HG03520 (cell line): ENCODE results near the gene ZIC1.

ENCODE experiments used
- ATAC-seq: cut with Tn5 transposase; IDR thresholded peaks from one replicate; pipeline ENCODE4 v1.9.1; 2021; ENCODE audit warnings: mild to moderate bottlenecking, moderate library complexity; ENCODE audit not compliant: unreplicated experiment

The ZIC1 gene

DNA sequence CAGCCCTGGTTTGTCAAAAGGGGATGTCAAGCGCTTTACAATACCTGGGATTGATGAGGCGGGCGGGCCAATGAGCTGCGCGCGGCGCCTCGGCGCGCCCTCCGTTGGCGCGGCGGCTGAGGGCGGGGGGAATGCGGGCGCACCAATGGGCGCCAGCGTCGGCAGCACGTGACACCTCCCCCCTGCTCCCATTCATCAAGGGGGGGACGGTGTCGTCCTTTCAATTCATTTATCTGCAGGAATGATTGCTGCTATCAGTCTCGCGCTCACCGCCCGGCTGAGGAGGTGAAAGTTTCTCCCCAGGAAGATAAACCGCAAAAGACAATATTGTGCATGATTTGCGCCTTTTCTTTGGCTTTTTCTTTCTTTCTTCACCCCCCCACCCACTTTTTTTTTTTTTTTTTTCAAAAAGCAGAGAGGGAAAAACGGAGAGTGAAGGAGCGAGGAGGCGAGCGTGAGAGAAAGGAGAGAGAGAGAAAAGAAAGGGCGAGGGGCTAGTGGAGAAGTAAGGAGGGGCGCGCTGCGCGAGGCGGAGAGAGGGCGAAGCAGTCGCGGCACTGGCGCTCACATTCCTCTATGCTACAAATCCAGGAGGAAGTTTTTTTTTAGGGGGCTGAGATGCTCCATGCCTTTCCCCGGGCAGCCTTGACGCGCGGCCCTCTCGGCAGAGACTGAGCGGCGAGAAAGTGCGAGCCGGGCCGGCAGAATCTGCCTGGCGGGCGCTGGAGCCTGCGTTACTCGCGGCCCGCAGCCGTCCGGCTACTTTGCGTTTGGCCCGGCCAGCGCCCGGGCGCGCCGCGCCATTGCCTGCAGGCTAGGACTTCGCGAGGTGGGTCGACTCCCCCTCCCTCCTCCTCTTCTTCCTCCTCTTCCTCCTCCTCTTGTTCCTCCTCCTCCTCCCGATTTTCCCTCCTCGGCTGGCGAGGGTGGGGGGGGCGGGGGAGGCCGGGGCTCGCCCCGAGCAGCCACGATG is at the start of gene ZIC1:
Gene ZIC1 (plus strand): TSS at position 223 of the 973 bp plus-strand sequence. CDS start 748 bp downstream, at position 971.
- no peak for ATAC-seq

DNA sequence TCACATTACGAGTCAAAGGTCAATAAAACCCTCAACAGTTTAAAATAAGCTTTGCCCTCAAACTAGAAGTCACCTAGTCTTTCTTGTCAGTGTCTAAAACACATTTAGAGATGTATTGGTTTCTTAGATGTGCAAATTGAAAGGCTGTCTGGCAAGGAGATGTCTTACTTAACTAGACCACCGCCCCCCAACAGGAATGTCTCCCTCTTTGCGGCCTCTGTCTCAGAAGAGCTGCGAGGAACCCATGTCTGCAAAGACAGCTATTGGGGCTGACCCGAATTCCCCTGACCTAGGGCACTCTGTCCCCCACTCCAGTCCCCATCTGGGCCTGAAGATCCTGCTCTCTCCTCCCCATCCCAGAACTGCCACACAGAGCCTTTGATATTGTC is 49.1 kb upstream of the ZIC1 start:
- ATAC-seq: no peak

DNA sequence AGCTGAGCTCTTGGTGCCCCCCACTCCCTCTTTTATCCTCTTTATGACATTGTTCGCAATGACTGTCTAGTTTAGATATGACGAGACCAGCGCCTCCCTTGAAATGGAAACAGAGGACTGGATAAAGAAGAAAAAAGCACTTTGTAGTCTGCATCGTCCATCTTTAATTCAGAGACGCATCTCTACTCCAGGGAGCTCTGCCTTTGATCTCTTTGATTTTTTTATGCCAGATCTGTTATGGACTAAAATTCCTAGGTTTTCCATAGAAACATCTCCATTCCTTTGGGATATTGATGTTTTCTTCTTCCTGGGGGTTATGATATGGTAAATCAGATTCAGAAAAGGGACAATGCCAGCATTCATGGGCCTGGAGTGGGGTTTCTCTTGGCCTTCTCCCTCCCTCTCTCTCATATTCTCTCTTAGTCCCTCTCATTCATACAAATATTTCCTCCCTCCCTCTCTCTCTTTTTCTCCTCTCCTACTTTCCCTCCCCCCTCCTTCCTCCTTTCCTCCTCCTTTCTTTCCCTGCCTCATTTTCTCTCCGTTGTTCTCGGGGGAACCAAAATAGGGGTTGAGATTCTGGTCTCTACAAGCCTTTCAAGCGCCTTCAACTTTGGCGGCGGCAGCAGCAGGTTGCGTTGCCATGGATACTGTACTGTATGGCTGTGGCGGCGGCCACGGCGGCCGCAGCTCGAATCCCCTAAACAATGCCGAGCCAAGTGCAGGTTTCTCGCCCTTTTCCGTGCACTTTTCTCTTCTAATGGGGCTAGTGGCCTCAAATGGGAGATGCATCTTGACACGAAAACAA is 48.3 kb upstream of the ZIC1 start:
- peak; percentile 71 for ATAC-seq

DNA sequence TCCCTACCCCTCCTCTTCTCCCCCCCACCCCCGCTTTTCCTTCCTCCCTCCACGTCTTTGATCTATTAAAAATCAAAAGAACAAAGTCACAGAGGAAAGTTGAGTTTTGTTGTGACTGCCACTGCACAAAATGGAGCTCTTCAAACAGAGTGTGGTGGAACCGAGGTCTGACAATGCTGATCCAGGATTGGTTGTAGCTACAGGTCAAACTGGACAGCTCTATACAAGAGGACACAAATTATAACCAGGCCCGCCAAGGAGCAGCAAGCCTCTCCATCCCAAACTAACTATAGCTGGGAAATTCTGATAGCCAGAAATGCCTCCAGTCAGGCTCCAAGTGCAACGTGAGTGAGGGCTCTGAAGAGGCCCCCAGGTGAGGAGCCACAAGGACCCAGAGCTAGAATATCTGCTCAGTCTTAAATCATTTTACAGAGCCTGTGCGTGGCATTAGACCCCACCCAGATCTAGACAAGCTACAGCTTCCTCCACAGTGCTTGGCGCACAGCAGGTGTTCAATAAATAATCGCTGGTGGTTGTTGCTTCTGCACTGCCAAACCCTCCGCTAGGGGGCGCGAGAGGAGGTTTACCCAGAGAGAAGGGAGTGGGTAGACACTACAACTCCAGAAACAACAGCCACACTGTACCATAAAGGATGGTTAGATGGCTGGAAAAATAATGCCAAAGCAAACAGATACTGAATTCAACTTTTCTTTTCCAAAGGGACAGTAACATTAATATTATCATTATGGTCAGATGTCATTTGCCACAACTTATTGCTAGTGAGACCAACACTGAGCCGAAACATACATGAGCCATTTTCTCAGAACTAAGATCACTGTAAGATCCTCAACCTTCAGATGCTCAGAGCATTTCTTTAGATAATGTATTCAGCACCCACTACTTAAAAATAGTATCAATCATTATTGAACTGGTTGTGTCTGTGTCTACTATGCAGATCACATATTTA is 47.4 kb upstream of the ZIC1 start:
- ATAC-seq: peak; percentile 67

DNA sequence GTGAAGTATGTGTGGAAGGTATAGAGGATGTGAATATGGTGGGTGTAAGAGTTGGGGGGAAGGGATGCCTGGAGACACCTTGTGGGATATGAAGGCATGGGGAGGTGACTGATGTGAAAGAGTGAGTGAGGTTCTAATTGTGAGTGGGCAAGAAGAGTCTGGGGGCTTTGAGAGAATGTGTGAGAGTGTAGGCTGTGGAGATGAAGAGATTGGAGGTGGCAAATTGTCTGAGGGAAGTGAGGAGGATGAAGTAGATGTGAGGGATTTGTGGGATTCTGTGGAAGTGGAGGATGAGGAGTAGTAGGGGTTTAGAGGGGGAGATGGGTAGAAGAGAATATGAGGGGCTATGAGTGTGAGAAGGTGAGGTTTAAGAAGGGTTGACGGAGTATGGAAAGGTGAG is 44.4 kb upstream of the ZIC1 start:
- no peak for ATAC-seq

DNA sequence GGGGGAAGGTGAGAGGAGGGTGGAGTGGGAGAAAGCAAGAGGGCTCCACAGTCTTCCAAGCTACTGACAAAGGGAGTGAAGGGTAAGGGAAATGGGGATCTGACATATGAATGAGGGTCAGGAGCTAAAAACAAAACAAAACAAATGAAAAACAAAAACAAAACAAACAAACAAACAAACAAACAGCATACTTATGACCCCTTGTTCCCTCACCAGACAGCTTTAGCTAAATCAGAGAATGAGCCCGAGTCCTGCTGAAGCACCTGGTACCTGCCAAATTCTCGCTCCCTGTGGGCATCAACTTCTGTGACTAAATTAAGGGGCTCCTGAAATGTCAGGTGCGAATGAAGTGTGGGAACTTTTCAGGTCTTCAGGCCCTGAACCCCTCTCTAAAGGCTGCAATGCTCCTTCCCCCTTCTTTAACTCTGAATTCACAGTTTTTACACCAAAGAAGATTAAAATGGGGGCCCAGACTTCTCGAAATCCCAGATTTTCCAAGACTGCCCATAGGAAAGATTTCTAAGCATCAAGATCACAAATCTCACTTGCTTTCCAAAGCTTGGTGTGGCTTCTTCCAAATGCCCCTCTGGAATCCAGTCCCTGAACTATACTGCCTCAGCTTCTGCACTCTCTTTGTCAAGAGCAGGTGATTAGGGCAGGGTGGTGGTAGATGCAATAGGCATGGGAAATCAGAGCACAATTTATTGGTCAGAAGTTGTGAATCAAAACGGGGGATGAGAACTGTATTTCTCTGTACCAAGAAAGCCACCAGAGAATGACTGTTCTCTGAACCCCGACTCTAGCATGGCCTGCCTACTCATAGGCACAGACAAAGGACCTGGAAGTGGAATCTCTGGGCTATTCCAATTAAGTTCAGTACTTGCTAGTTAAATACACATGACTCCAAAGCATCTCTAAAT is 43.7 kb upstream of the ZIC1 start:
- ATAC-seq: no peak

DNA sequence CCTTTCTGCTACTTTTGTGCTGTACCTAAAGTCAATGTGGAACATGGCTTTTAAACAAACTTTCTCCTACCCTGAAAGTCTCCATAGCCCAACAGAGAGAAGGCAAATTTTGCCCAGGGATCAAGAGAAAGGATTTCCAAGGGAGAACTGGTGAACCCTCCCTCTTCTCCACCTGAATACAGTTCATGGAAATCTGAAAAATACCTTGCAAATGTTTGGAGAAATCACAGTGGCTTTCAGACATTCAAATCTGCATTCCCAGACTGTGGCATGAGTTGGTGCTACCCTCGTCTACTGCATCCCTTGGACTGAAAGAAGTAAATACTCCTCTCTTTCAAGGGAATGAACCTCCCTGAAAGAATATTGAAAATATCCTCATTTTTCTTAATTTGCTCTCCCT is 41.5 kb upstream of the ZIC1 start:
- ATAC-seq: no peak

DNA sequence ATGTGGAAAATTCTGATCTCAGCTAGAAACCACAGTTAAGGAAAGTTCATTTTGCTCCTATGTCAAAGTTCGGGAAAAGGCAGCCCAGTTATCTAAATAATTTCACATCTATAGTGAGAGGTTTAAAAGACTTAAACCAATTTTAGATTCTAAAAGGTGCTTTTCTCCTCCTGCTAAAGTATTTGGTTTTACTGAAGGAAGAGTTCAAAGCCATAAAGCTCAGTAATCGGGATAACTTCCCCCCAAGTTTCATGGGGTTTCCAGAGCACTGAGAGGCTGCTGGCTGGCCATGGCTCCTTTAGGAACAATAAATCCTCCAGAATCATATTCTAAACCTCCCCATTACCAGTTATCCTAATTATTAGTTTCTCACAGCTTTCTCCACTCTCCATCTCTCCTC is 41.0 kb upstream of the ZIC1 start:
- no peak for ATAC-seq

DNA sequence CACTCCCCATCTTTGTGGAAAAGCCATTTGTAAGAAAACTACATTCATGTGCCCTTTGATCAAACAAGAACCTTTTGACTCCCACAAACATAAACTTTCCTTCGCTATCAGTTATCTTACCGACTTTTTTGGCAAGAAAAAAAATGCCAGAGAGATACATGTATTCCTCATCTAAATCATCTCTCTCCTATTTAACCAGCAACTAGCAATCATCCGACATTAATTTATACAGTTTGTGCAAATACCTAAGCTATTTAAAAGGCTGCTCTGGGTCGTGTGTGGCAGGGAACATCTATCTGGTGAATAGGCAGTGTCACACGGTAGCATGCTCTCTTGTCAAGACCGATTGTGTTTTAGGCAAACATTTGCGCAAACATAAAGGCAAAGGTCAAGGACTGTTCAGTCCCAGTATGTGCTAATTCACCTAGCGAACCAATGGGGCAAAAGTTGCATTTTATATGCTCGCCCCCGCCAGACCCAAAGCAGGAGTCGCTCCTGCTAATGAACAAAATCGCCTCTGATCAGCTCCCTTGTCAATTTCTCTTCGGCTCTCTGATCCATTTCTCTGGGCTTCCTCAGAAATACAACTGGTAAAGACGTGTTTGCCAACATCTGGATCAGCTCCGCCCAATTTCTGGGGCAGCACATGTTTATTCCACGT is 40.5 kb upstream of the ZIC1 start:
- no peak for ATAC-seq

DNA sequence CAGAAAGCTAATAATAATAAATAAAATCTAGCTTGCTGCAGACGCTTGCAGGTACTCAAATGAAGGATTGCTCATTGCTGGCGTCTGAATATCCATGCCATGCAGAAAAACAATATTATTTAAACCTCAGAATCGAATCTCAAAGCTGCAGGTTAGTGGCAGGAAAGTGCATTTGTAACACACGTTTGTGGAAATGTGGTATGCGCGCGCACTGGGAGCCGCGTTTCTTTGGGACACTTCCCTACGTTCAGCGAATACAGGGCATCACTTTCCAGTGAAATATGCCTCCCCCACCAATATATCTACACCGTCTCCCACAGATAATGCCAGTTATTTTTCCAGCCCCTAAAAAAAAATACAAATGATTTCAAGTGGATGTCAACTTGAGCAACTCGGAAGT is 39.9 kb upstream of the ZIC1 start:
- ATAC-seq: no peak

DNA sequence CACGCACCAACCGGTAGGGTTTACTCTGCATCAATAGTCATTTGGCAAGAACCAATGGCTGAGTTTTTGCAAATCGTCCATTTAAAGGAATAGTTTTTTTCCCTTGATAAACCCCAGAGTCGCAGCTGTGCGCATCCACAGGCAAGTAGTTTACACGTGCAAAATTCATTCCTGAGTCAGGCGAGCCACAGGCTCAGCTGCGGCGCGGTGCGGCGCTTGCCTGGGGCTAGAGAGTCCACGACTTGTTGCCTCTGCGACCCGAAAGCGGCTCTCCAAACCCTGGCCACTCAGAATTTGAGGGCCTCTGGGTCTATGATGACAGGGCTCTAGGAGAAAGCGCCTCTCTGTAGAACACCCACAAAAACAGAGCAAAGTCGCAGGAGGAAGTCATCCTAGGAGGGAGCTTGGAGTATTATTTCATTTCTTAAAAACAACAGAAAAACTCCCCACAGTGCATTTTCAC is 39.5 kb upstream of the ZIC1 start:
- ATAC-seq: no peak

DNA sequence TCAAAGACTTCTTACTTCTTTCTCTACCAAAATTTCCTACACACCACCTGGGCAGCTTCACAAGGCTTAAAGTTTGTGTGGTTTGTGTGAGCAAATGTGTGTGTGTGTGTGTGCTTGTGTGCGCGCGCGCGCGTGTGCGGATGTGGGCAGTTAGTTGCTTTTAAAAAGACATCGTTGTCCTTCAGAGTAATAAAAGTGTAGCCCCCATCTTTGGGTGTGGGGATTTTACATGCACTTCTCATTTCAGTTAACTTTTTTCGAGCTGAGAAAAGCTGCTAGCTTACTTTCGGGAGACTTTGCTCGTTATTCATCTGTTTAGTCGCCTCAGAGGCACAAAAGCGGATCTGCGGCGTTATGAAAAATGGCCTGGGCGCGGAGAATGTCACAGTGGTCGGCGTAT is 38.8 kb upstream of the ZIC1 start:
- no peak for ATAC-seq

DNA sequence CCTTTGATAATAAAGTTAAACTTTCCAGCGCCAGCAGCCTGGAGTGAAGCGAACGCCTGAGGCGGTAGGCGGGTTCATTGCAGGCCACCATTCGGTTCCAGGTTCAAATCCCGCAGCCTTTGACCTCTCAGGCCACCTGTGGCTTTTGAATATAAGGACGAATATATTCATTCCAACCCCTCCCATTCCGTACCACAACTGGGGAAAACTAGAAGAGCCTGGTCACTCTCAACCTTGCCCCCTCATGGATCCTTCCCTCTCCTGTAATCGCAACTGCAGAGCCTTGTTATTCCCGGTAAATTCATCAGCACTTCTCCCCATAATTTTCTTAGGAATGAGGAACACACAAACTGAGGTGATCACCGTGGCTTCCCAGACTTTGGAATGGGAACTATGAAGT is 38.0 kb upstream of the ZIC1 start:
- ATAC-seq: no peak

DNA sequence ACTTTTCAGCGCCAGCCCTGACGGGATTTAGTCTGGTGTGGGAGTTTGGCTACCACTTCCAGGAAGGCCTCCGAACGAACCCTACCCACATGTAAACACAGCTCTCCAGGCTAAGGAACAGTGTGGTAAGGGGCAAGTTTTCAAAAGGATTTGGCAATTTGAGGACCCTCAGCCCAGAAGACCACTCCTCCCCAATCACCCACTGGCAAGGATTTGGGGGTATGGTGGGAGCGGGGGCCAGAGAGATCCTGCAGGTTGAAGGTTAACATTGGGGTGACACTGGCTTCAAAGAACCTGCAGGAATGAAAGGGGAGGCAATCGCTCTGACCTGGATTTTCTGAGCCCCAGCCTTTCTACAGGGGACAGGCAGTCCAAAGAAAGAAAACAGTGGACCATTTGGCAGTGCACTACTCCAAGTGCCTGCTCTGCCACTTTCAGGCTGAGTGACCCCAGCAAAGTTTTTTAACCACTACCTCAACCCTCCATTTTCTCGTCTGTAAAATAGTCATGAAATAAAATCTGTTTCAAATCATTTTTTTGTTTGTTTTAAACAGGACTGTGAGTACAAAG is 37.3 kb upstream of the ZIC1 start:
- no peak for ATAC-seq

DNA sequence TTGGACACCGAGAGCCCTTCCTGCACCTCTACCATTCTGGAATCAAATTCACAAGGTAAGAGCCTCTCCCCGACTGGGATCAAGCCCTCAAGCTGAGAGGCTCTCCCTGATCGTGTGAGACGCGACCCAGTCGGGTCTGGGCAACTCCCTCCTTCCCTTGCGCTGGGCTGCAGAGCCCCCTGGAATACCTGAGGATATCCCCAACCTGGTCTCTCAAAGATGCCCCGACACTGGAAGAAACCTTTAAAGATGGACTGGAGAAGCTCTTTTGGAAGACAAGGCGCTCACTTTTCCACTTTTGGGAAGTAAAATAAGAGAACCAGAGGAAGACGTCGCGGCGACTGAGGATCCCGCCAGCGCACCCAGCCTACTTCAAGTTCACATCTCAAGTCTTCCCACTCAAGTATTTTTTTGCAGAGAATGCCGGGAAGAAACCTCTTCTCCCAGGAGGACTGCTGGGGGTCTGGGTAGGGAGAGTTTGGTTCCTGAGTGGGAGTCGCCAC is 36.6 kb upstream of the ZIC1 start:
- no peak for ATAC-seq

DNA sequence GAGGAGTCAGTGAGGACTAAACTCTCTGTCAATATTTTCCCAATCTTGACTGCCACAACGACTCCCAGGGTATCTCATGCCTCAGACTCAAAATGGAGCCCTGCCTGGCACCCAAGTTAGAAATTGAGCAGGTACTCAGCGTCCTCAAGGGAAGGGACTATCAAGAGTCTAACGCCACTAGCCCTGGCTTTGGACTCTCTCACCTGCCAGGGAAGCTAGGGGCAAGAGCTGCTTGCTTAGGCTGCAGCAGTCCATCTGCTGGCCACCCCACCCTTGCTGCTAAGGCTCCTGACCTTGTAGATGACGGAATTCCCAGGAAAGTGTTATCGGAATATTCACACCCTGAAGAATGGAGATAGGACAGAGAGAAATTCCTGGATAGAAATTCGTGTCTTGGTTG is 35.9 kb upstream of the ZIC1 start:
- ATAC-seq: no peak

DNA sequence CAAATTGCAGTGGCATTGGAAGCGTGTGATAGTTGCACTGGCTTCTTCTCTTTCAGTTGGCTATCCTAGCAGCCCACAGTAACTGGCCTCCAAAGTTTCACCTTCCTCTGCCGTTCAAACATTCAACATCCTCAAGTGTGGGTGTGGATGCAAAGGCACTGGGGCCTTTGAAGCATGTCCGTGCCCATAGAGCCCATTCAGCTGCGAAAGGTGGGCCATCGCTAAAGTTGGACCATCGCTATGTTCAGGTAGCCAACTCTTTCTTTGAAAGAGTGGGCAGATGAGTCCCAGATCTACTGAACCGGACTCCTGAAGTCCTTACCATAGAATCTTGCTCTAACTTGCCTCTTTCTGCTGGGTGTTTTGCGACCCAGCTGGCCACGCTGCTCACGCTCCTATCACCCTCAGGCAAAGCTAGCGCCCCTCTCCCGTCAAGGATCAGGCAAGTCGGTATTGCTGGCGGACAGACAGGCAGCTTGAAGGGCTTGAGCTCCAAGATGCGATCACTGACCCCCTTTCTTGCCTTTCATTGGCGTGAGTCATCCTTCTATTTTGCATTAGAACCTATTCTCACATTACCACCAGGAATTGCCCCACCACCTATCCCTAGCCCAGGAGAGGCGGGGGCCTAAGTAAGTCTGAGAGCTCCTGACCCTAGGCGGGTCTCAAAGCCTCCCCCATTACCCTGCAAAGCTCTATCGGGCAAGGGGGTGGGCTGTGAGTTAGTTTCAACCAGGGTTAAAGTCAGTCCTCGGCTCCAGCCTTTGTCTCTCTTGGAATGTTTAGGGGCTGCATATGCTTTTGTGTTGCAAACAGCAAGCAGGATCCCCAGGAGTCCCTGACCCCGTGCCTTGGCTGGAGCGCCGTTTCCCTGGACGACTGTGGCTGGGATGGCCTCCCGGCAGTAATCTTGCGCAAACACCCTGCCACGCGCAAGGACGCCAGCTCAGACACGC is 31.5 kb upstream of the ZIC1 start:
- no peak for ATAC-seq
